ENCODE results near the gene OR5C1. TPM values are rescaled to one million over a fixed set of nuclear protein-coding genes. Genes with fewer than 3 reads are reported as not detected.

OR5C1 gene
- total RNA-seq (2021; ENCODE audit: unreplicated experiment) (not detected), Bru-seq, nascent RNA (not detected), BruChase-seq, experiment 1, labeled RNA remaining after a 2-hour chase (not detected), BruChase-seq, experiment 2, labeled RNA remaining after a 6-hour chase (not detected)
- polyA plus RNA-seq (2012; ENCODE audit: insufficient read length): not detected
- long read RNA-seq: 0 reads

GRCh38 chr9:122788831-122789230 is at the start of gene OR5C1:
OR5C1 (plus strand) TSS chr9:122788933; CDS start chr9:122788933, 0 bp downstream.
- in situ Hi-C loops (cut with HindIII; ENCODE audit: low pct_unique_long_range_greater_than_20kb, low sequenced_read_pairs) (no loop called here), intact Hi-C loops (cut with micrococcal nuclease; ENCODE audit: unreplicated experiment) (no loop called here)
- no peak for ATAC-seq
- Histone ChIP-seq H3K4me1 (ENCODE audit: control insufficient read depth, insufficient read depth, low read length) (no peaks in the 10 kb centered on the region), H3K27ac (ENCODE audit: low read length) (no peak within 1 kb of the TSS), H3K9me3 (ENCODE audit: control insufficient read depth, insufficient read depth, low read depth, low read length) (no peaks in the 10 kb centered on the region), H3K4me3 (ENCODE audit: low read depth in 2 of 2, low read length in 2 of 2) (no peak within 1 kb of the TSS), H3K27me3 (ENCODE audit: control insufficient read depth, insufficient read depth, low read length) (no peaks in the 10 kb centered on the region), H3K36me3 (ENCODE audit: control insufficient read depth, insufficient read depth, low read length) (no peaks in the 10 kb centered on the region)
- POLR2A ChIA-PET: no interaction called here
- CTCF ChIA-PET: no interaction called here
- TF ChIP-seq REST (IDR thresholded peaks at IDR 0.05; ENCODE audit: insufficient read depth in 1 of 2, low read depth in 2 of 2, low read length in 1 of 2) (no peak), SIN3A (IDR thresholded peaks at IDR 0.05; ENCODE audit: borderline replicate concordance, insufficient read depth, low read depth, low read length) (no peak), TCF7L2 (IDR thresholded peaks at IDR 0.05; ENCODE audit: low read depth, low read length) (no peak), POLR2AphosphoS5 (IDR thresholded peaks at IDR 0.05; ENCODE audit: low read depth, low read length) (no peak), CTCF (IDR thresholded peaks at IDR 0.05) (no peak)
- BruUV-seq (replicated peaks): no TSS peak
- no peak for DNase-seq (ENCODE audit: low read depth, low spot score)

- in situ Hi-C loops (cut with HindIII; ENCODE audit: low pct_unique_long_range_greater_than_20kb, low sequenced_read_pairs): no loop called here
- Histone ChIP-seq H3K27me3 (ENCODE audit: control insufficient read depth, insufficient read depth, low read length) (no peaks in the 10 kb centered on the region), H3K27ac (ENCODE audit: low read length) (no peak within 1 kb of the TSS), H3K4me1 (ENCODE audit: control insufficient read depth, insufficient read depth, low read length) (no peaks in the 10 kb centered on the region), H3K4me3 (ENCODE audit: low read depth in 2 of 2, low read length in 2 of 2) (no peak within 1 kb of the TSS), H3K36me3 (ENCODE audit: control insufficient read depth, insufficient read depth, low read length) (no peaks in the 10 kb centered on the region), H3K9me3 (ENCODE audit: control insufficient read depth, insufficient read depth, low read depth, low read length) (no peaks in the 10 kb centered on the region)
- no peak for DNase-seq (ENCODE audit: low read depth, low spot score)
- ATAC-seq: no peak
- no TSS peak for BruUV-seq (replicated peaks)
- ChIA-PET CTCF (no interaction called here), POLR2A (no interaction called here)
- TF ChIP-seq TCF7L2 (IDR thresholded peaks at IDR 0.05; ENCODE audit: low read depth, low read length): no peak
- TF ChIP-seq POLR2AphosphoS5 (IDR thresholded peaks at IDR 0.05; ENCODE audit: low read depth, low read length): no peak
- no peak for TF ChIP-seq REST (IDR thresholded peaks at IDR 0.05; ENCODE audit: insufficient read depth in 1 of 2, low read depth in 2 of 2, low read length in 1 of 2)
- TF ChIP-seq CTCF (IDR thresholded peaks at IDR 0.05): no peak
- TF ChIP-seq SIN3A (IDR thresholded peaks at IDR 0.05; ENCODE audit: borderline replicate concordance, insufficient read depth, low read depth, low read length): no peak
- intact Hi-C loops (cut with micrococcal nuclease; ENCODE audit: unreplicated experiment): no loop called here
Observed at GRCh38 chr9:122742003-122742402, 46.7 kb upstream of the OR5C1 start, which contains the start of gene OR1L6. OR1L6 (plus strand) TSS chr9:122742303; CDS start chr9:122749848, 7,545 bp downstream.
